ENCODE results near the gene NOM1. TPM values are rescaled to one million over a fixed set of nuclear protein-coding genes. Genes with fewer than 3 reads are reported as not detected.

The NOM1 gene
- total and polyA plus RNA-seq, 2 donors (not counting 1 experiment from before 2014, with no cell fraction given): 14.2 to 38.3 TPM

GRCh38 chr7:156966387-156966786, 16.9 kb downstream of the NOM1 start:
- no peak overlapping the region for H2AFZ ChIP-seq (ENCODE audit: insufficient read depth, low read depth, low read length, poor library complexity, severe bottlenecking)
- H3K36me3 ChIP-seq (replicated peaks in 1 of 2; ENCODE audit: control extremely low read depth in 1 of 2, control insufficient read depth in 1 of 2, extremely low read depth in 1 of 2, insufficient read depth in 2 of 2, low read length in 1 of 2): peaks cover 0 to 75% of the 10 kb centered on the region in 2 experiments
- H3K9ac ChIP-seq (ENCODE audit: low read length): no peak overlapping the region
- H3K4me3 ChIP-seq (ENCODE audit: control extremely low read depth in 1 of 5, extremely low read depth in 1 of 5, insufficient read depth in 1 of 5, low read depth in 2 of 5, low read length in 4 of 5): no peak overlapping the region
- intact Hi-C loops (cut with micrococcal nuclease): no loop called here
- H3K27me3 ChIP-seq (replicated peaks in 1 of 4; ENCODE audit: control extremely low read depth in 1 of 4, control insufficient read depth in 3 of 4, insufficient read depth in 4 of 4, low read length in 3 of 4): no peaks in the 10 kb centered on the region
- H3K9me3 ChIP-seq (ENCODE audit: control extremely low read depth in 1 of 3, control insufficient read depth in 2 of 3, insufficient read depth in 1 of 3, low read length in 2 of 3): no peaks in the 10 kb centered on the region
- 100% methylated on average over 5 of the region's 8 CpGs for WGBS (ENCODE audit: insufficient coverage)
- H3K79me2 ChIP-seq (ENCODE audit: control insufficient read depth, insufficient read depth, low read length): no peaks in the 10 kb centered on the region
- DNase-seq (no peak), ATAC-seq (ENCODE audit: low read depth) (no peak)
- H3K27ac Mint-ChIP-seq: no peak overlapping the region
- no peak overlapping the region for H3K4me3 Mint-ChIP-seq
- no peaks in the 10 kb centered on the region for H3K4me1 ChIP-seq (ENCODE audit: control insufficient read depth in 2 of 2, insufficient read depth in 2 of 2, low read length in 2 of 2)
- no peaks in the 10 kb centered on the region for H3K4me1 Mint-ChIP-seq
- TF ChIP-seq CTCF (IDR thresholded peaks at IDR 0.05) (no peak), EZH2 (IDR thresholded peaks at IDR 0.05; ENCODE audit: borderline replicate concordance, insufficient read depth, low read depth, low read length, poor library complexity, severe bottlenecking) (no peak)
- H3K9me3 Mint-ChIP-seq (ENCODE audit: insufficient read depth): no peaks in the 10 kb centered on the region
- H4K20me1 ChIP-seq (ENCODE audit: control insufficient read depth, insufficient read depth, low read length, poor library complexity, severe bottlenecking): peaks cover 3% of the 10 kb centered on the region
- H3K27me3 Mint-ChIP-seq: no peaks in the 10 kb centered on the region
- POLR2A ChIA-PET: no interaction called here
- H3K27ac ChIP-seq (ENCODE audit: low read length in 2 of 2): no peak overlapping the region
- CTCF ChIA-PET: no interaction called here
- H3K4me2 ChIP-seq (replicated peaks; ENCODE audit: low read depth, low read length, poor library complexity, severe bottlenecking): no peak overlapping the region

GRCh38 chr7:156968183-156968582, 18.7 kb downstream of the NOM1 start:
- no peaks in the 10 kb centered on the region for H3K27me3 ChIP-seq (replicated peaks in 1 of 4; ENCODE audit: control extremely low read depth in 1 of 4, control insufficient read depth in 3 of 4, insufficient read depth in 4 of 4, low read length in 3 of 4)
- Mint-ChIP-seq H3K9me3 (ENCODE audit: insufficient read depth) (no peaks in the 10 kb centered on the region), H3K27me3 (no peaks in the 10 kb centered on the region), H3K4me3 (no peak overlapping the region), H3K27ac (no peak overlapping the region), H3K4me1 (no peaks in the 10 kb centered on the region)
- ChIA-PET CTCF (interaction anchor here (2.5 to 2.7 kb wide), 2 partner anchors 305 to 419 kb away, joined by 8 to 12 read pairs; no protein-coding TSS in a partner anchor), POLR2A (no interaction called here)
- no peaks in the 10 kb centered on the region for H4K20me1 ChIP-seq (ENCODE audit: control insufficient read depth, insufficient read depth, low read length, poor library complexity, severe bottlenecking)
- no peak overlapping the region for H3K9ac ChIP-seq (ENCODE audit: low read length)
- H3K36me3 ChIP-seq (replicated peaks in 1 of 2; ENCODE audit: control extremely low read depth in 1 of 2, control insufficient read depth in 1 of 2, extremely low read depth in 1 of 2, insufficient read depth in 2 of 2, low read length in 1 of 2): peaks cover 0 to 57% of the 10 kb centered on the region in 2 experiments
- H3K4me1 ChIP-seq (ENCODE audit: control insufficient read depth in 2 of 2, insufficient read depth in 2 of 2, low read length in 2 of 2): no peaks in the 10 kb centered on the region
- intact Hi-C loops (cut with micrococcal nuclease): no loop called here
- no peak for ATAC-seq (ENCODE audit: low read depth)
- no peaks in the 10 kb centered on the region for H3K9me3 ChIP-seq (ENCODE audit: control extremely low read depth in 1 of 3, control insufficient read depth in 2 of 3, insufficient read depth in 1 of 3, low read length in 2 of 3)
- TF ChIP-seq EZH2 (IDR thresholded peaks at IDR 0.05; ENCODE audit: borderline replicate concordance, insufficient read depth, low read depth, low read length, poor library complexity, severe bottlenecking): no peak
- no peak for TF ChIP-seq CTCF (IDR thresholded peaks at IDR 0.05)
- no peak overlapping the region for H3K4me2 ChIP-seq (replicated peaks; ENCODE audit: low read depth, low read length, poor library complexity, severe bottlenecking)
- WGBS (ENCODE audit: insufficient coverage): 95% methylated on average over 22 of the region's 27 CpGs
- H3K79me2 ChIP-seq (ENCODE audit: control insufficient read depth, insufficient read depth, low read length): no peaks in the 10 kb centered on the region
- H3K4me3 ChIP-seq (ENCODE audit: control extremely low read depth in 1 of 5, extremely low read depth in 1 of 5, insufficient read depth in 1 of 5, low read depth in 2 of 5, low read length in 4 of 5): no peak overlapping the region
- no peak for DNase-seq
- no peak overlapping the region for H3K27ac ChIP-seq (ENCODE audit: low read length in 2 of 2)
- no peak overlapping the region for H2AFZ ChIP-seq (ENCODE audit: insufficient read depth, low read depth, low read length, poor library complexity, severe bottlenecking)

Data from B cell (primary cell).